ENCODE data around the gene RAP1GAP.

RAP1GAP gene

GRCh38 chr1:21625390-21626190, 43.6 kb downstream of the RAP1GAP start:
- DNase-seq (ENCODE audit: low spot score) = no peak

- no peak for DNase-seq (ENCODE audit: low spot score)
Observed at GRCh38 chr1:21624571-21625389, 44.4 kb downstream of the RAP1GAP start.

GRCh38 chr1:21623410-21623961, 45.7 kb downstream of the RAP1GAP start:
- DNase-seq (ENCODE audit: low spot score) = no peak

DNA sequence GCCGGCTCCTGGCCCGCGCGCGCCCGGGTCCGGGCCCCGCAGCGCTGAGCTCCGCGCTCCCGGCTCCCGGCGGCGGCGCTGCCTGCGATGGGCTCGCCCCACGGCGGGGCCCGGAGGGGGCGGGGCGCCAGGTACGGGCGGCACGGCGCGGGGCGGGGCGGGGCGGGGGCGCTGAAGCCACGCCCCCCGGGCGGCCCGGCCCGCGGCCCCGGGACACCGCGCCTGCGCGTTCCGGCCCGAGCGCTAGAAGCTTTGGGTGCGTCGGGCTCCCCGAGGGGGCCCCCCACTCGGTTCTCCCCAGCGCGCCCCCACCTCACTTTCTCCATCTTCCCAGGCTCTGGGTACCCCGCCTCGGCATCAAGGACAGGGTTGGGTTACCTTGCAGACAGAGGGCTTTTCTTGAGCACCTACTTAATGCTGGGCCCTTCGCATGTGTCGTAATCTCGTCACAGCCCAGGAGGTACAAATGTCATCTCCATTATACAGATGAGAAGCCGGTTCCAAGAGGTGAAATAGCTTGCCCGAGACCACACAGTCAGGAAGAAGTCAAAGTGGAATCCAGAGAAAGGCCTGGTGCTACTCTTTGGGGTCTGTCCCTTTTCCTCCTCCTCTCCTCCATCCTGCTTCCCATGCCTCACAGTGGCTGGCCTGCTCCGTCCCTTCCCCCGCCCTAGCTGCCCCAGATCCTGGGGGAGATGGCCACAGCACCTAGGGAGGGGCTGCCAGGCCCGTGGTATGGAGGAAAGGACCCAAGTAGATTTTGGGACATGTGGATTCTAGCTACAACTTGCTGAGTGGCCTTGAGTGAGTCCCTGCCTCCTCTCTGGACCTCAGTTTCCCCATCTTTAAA, 46.5 kb downstream of the RAP1GAP start:
- no peak for DNase-seq (ENCODE audit: low spot score)

DNA sequence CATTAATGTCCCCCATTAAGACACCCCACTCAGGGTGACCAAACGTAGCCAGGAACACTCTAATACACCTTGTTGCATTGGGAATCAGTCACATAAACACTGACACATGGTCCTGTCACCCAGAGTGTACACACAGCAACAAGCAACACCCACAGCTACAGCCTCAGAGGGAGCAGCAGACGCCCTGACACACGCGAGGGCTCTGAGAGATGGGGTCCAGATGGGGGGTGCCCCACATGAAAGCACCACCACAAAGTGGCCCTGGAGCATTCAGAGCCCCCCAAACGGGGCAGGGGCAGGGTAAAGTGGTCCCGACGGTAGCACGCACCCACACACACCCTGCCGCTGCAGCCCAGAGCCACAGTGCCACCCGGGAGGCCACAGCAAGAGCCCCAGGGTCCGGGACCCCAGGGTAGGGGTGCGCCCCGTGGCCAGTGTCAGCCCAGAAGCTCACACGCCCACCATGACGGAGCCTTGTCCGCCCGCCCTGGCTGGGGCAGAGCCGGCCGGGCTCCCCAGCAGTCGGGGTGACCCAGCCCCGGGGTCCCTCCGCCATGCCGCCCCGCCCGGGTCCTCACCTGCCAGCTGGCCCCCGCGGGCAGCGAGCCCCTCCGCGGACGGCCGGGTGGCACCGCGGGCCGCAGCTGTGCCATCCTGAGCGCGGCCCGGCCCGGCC, 47.3 kb downstream of the RAP1GAP start:
- no peak for DNase-seq (ENCODE audit: low spot score)

GRCh38 chr1:21621051-21621450, 48.1 kb downstream of the RAP1GAP start:
- no peak for DNase-seq (ENCODE audit: low spot score)

GRCh38 chr1:21620496-21620895, 48.7 kb downstream of the RAP1GAP start:
- DNase-seq (ENCODE audit: low spot score) = no peak

DNA sequence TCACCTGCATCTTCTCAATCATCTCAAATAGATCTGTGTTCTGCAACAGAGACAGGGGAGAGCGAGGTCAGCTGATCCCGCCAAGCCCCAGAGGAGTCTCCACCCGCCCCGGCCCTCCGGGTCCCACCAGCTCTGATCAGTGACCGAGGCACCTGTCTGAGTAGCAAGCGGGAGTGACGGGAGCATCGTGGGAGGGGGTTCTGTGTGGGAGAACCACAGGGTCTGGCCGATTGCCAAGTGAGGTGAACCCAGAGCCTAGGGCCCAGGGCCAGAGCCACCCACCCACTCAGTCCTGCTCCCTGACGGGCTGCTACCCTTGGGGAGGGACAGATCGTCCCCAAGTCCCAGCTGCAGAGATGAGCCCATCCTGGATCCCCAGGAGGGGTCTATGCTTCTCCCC, 49.1 kb downstream of the RAP1GAP start:
- no peak for DNase-seq (ENCODE audit: low spot score)

- no peak for DNase-seq (ENCODE audit: low spot score)
Observed at GRCh38 chr1:21619375-21619947, 49.7 kb downstream of the RAP1GAP start.

- no peak for DNase-seq (ENCODE audit: low spot score)
Observed at GRCh38 chr1:21618561-21619374, 50.4 kb downstream of the RAP1GAP start.

GRCh38 chr1:21618059-21618458, 51.1 kb downstream of the RAP1GAP start:
- no peak for DNase-seq (ENCODE audit: low spot score)

- DNase-seq (ENCODE audit: low spot score) = no peak
Observed at GRCh38 chr1:21617126-21617738, 51.9 kb downstream of the RAP1GAP start.

DNA sequence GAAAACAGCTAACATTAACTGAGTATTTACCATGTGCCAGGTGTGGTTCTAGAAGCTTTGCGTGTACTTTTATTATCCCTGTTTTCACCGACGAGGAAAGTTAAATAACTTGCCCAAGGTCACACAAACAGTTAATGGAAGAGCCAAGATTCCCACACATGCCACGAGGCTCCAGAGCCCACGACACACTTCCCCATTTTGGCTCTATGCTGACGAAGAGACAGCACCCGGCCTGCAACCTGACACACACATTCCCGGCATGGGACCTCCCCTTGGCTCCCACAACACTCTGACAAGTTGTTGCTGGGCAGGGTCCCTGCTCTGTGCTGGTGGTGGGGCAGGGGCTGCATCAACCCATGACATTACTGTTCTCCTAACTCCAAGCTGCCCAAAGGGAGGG, 52.8 kb downstream of the RAP1GAP start:
- DNase-seq (ENCODE audit: low spot score) = no peak

DNA sequence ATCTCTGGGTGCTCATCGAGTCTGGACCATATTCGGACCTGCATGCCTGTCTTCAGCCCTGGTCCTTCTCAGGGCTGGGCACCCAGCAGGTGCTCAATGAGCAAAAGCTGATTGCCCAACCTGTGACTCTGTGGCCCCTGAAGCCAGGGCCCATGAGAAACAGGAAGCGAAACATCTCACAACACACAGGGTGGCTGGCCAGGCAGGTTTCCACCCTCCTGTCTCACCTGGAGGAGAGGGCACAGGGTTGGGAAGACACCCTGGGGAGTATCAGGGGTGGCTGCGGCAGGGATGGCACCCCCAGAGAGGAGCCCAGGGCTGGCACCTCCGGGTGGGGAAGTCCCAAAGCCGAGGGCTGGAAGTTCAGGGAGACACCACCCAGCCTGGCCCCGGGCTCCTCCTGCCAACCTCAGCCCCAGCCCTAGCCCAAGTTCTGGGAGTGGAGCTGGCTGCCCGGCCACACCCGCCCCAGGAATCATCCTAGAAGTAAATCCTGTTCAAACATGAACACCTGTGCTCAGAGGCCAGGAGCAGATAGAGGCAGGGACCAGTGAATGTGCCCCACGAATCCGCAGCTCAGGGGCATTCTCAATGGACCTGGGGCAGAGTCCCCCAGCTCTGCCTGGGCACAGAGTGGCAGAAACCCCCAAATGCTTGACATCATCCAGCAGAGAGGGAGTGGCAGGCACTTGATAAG, 54.6 kb downstream of the RAP1GAP start:
- DNase-seq (ENCODE audit: low spot score) = no peak

- DNase-seq (ENCODE audit: low spot score) = no peak
Observed at GRCh38 chr1:21613072-21613867, 55.9 kb downstream of the RAP1GAP start.

- no peak for DNase-seq (ENCODE audit: low spot score)
Observed at GRCh38 chr1:21612057-21612456, 57.1 kb downstream of the RAP1GAP start.

- no peak for DNase-seq (ENCODE audit: low spot score)
Observed at GRCh38 chr1:21610989-21611785, 58.0 kb downstream of the RAP1GAP start.

Data from left forelimb (tissue), 1 donor.